ENCODE data around the gene CDC14B.
"Not testable (repeated sequence)": the region's sequence is repeated elsewhere in the genome, so short reads cannot be mapped to it uniquely, and the experiment has no call there.

CDC14B gene

DNA sequence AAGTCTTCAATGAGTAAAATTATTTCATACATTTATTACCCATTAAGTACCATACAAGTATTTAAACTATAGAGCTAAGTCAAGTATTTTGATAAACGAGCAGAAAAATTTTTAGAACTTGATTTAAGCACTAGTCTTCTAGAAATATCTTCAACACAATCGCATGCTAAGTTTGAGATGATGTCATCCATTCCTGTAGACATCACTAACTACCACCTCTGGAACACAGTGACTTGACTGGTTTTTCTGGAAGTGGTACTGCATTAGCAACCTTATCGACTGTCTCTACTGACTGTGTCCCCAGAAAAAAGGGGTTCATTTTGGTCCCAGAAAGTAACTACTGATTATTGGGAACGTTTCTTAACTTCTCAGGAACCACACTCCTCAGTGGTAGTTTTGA, 69.0 kb downstream of the CDC14B start:
- DNase-seq (ENCODE audit: low read depth in 2 of 2) = no peak

DNA sequence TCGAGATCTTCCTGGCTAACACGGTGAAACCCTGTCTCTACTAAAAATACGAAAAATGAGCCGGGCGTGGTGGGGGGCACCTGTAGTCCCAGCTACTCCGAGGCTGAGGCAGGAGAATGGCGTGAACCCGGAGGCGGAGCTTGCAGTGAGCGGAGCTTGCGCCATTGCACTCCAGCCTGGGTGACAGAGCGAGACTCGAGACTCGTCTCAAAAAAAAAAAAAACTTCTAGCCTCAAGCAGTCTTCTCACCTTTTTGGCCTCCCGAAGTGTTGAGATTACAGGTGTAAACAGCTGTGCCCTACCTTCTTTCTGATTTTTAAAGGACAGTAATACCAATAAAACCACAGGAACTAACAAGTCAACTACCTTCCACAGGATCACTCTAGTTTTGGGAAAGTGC, 76.5 kb downstream of the CDC14B start:
- DNase-seq (ENCODE audit: low read depth in 2 of 2) = not testable (repeated sequence)

DNA sequence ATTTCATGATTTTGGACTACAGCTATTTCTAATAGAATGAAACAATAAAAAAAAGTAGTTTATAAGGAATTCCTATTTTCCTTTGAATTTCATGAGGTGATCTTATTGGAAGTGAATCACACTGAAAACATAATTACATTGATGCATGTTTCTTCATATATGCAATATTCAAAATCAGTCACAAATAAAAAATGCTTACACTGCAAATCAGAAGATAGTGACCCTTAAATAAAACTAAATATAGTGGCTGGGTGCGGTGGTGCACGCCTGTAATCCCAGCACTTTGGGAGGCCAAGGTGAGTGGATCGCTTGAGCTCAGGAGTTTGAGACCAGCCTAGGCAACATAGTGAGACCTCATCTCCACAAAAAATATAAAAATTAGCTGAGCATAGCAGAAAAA, 79.5 kb downstream of the CDC14B start:
- no peak for DNase-seq (ENCODE audit: low read depth in 2 of 2)

DNA sequence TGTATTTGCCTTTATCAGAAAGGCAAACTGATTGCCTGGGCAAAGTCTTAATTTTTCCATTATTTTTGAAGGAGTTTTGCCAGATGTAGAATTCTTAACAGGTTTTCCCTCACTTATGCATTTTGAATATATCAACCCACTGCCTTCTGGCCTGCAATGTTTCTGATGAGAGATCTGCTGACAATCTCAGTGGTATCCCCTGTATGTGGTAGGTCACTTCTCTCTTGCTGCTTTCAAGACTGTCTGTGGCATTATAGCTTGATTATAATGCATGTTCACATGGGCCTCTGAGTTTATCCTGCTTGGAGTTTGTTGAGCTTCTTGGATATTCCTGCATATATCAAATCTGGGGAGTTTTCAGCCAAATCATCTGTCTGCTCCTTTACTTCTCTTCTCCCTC, 87.5 kb downstream of the CDC14B start:
- no peak for DNase-seq (ENCODE audit: low read depth in 2 of 2)

DNA sequence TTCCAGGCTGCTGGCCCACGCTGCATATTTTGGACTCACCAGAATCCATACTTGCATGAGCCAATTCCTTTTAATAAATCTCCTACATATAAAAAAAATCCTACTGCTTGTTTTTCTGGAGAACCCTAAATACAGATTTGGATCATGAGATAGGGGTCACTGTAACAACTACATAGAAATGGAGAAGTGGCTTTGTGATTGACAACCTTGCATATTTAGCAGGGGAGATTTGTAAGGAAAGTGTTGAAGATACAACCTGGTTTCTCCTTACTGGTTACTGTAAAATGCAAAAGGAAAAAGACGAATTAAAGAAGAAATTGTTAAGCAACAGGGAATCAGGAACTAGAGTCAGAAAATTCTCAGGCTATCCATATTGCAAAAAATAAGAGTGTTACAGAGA, 94.9 kb downstream of the CDC14B start:
- no peak for DNase-seq (ENCODE audit: low read depth in 2 of 2)

DNA sequence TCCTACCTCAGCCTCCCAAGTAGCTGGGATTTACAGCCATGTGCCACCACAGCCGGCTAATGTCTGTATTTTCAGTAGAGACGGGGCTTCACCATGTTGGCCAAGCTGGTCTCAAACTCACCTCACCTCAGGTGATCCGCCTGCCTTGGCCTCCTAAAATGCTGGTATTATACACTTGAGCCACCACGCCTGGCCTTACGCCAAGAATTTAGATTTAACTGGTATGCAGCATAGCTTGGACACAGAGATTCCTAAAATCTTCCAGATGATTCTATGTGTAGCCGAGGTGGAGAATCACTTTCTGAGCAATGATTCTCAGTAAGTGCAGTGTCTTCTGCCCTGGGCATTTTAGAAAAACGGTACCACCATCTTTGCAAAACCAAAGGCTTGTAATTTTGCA, 95.6 kb downstream of the CDC14B start:
- no peak for DNase-seq (ENCODE audit: low read depth in 2 of 2)

DNA sequence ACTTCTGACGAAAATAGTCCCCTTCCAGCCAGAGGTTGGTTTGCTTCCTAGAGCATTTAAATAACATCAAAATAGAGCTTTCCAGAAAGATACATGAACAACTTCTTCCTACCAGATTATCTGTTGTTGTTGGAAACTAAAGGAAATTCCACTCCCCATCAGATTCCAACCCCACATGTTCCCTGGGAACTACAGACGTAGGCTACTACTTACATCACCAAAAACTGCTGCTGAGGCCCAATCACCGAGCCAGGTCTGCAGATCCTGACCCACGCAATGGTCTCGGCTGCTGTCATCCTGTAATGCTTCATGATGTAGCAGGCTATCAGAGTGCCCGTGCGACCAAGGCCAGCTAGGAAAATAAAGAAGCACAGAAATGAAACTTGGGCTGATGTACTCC, 96.3 kb downstream of the CDC14B start:
- no peak for DNase-seq (ENCODE audit: low read depth in 2 of 2)

DNA sequence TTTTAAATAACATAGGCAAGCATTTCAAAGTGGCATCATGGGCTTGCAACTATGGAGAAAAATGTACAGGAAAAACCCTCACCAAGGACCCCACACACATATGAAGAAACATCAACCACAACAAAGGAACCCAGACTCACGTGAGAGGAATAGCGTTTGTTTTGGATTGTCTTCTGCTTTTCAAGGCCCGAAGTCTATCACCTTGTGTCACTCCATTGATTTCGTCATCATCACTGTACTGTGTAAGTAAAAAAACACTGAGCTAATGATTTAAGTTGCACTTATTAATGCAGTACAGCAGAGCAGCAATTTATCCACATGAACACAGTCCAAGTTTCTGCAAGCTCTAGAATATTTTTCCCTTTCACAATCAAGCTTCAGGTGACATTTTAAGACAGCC, 97.3 kb downstream of the CDC14B start:
- no peak for DNase-seq (ENCODE audit: low read depth in 2 of 2)

DNA sequence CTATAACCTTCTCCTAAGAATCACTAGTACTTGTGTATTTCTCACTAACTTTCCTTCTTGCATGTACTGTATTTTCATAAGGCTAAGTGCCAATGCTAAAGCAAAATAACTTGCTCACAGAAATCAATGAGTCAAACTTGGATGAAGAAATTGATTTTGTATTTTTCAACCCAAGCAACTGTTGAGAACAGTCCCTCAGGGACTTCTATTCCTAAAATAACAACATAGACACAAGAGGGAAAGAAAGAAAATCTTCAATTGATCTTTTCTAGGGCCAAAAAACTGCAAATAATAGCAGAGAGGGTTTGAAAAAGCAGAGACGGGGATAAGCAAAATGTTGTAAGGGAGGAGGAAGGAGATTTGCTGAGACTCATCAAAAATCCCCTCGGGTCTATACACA, 99.9 kb downstream of the CDC14B start:
- DNase-seq (ENCODE audit: low read depth in 2 of 2) = no peak

DNA sequence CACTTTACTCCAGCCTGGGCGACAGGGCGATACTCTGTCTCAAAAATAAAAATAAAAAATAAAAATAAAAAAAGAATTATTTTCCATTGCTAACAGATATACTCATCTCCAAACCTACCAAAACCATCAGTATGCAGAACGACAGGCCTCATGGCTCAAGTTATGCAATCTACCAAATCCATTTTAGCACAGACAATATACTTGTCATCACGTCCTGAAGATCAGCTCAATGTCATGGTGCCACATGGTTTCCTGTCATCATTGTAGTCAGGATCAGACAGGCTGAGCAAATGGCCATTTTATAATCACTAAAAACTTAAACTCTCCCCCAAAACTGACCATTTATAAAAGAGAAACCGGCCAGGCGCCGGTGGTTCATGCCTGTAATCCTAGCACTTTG, 100.5 kb downstream of the CDC14B start:
- no peak for DNase-seq (ENCODE audit: low read depth in 2 of 2)

DNA sequence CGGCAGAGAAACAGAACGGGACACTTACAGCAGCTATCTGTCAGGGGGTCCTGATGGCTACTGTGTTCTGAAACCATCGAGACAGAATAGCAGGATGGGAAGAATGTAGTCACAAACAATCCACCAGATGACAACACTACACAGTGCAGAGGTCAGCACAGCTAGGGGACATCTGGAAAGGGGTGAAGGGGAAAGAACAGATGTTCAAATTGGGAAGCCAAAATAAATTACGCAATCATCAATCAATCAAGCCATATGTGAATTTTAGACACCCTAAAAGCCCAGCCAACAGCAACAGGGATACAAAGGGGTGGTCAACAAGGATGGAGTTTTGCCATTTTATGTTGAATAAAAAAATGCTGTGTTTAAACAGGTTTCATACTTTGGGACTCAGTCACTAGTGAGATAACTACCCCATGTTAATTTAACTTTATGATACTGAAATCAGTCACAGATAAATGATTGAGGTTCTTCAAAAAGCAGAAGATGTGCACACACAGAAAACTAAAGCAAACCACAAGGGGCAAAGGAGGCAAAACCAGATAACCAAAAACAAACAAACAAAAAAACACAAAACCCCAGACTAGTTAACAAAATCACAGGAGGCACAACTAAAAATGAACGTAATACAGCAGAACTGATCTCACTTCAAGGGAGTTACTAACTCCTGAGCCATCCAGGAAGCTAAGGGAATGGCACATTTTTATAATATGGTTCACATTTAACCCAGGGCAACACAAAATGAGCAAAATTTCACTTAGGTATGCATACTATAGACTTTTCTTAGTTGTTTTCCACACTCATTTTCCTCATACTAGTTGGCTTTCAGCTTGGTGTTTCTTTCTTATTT, 103.8 kb downstream of the CDC14B start:
- no peak for DNase-seq (ENCODE audit: low read depth in 2 of 2)

DNA sequence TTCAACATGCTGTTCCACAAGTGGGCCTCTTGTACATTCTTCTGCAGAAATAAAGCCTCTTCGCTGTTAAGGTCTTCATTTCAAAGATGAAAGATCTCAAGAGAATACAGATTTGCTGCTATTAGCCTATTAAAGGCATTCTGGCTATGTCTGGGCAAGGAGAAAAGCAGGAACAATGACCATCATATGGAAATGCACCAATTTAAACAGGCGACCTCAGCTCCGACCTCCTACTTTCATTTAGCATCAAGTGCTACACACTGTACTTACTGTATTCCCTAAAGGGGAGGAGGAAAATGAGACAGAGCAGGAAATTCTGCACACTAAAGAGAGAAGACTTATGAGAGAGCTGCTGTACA, 104.9 kb downstream of the CDC14B start:
- no peak for DNase-seq (ENCODE audit: low read depth in 2 of 2)

DNA sequence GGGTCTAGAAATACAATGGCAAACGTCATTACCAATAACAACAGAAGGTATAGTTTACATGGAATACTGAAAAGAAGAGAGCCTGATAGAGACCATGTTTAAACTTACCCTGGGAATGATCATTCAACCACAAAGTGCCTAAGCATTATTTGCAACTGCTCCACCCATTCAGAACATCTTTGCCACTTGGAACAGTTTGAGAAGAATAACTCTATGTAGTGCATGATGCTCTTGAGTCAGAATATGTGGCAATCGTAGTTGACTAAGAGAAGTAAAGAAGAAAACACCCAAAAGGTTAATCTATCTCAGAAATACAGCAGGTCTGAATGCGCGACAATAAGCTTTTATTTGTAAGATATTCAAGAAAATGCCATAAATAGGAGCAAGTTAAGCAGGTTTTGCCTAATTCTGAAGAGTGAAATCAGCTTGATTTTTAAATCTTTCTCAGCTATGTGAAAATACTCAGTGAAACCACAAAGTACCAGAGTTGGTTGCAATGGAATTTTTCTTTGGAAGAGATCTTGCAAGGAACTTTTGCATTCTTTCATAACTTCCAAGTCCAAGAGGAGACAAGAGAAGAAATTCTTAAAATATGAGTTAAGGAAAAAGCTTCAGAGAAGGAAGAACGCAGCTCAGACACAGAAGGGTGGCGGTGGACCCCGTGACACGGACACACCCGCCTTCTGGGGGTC, 105.4 kb downstream of the CDC14B start:
- DNase-seq (ENCODE audit: low read depth in 2 of 2) = no peak

DNA sequence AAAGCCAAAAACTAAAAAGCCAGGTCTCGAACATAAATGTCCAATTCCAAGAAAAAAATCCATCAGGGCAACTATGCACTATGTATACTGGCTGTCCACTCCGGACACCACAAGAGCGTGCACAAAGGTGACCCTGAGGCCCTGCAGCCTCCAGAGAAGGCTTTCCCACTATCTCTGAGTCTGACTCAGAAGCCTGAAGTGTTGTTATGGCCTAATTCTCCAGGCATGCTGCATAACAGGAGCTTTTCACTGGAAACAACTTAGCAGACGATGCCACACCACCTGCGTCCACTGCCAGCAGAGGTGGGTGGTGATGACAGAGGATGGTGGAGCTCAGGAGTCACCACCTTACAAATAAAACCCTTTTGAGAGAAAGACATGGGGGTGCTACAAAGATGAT, 106.0 kb downstream of the CDC14B start:
- no peak for DNase-seq (ENCODE audit: low read depth in 2 of 2)

DNA sequence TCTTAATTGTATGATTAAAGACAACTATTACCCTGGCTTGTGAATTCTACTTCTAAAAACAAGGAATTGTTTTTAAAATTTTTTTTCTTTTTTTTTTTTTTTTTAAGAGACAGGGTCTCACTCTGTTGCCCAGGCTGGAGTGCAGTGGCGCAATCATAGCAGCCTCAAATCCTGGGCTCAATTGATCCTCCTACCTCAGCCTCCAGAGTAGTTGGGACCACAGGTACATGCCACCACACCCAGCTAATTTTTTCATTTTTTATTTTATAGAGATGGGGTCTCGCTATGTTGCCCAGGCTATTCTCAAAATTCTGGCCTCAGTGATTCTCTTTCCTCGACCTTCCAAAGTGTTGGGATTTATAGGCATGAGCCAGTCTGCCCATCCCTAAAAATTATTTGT, 107.4 kb downstream of the CDC14B start:
- no peak for DNase-seq (ENCODE audit: low read depth in 2 of 2)

DNA sequence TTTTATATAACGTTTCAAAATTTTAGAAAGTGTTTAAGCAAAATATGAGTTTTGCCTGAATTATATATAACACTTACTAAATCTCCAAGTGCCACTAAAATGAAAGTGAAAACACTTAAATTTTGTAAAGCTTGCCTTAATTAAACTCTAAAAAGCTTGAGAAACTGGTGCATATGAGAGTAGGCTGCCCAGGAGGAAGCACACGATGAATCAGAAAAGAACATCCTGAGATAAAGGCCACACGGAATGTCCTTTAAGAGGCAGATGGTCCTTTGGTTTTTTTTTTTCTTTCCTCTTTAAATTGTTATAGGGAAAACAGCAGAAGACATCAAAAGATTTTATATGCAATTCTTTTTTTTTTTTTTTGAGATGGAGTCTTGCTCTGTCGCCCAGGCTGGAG, 109.4 kb downstream of the CDC14B start:
- DNase-seq (ENCODE audit: low read depth in 2 of 2) = no peak

DNA sequence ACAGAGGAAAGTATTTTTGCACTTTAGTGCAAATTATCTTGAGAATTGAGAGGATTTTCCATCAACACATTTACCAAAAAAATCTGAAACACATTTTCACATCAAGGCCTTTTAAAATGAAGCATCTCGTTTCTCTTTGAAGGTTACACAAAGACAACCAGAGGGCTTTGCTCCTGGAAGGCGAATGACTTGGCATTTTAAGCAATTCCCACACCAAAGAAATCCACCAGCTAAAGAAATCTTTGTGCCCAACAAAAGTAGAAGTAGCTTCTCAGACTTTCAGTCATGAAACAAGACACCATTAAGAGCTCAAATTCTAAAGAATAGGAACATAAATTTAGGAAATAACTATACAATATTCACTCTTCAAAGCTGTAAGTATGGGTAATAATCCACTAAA, 109.8 kb downstream of the CDC14B start:
- no peak for DNase-seq (ENCODE audit: low read depth in 2 of 2)

DNA sequence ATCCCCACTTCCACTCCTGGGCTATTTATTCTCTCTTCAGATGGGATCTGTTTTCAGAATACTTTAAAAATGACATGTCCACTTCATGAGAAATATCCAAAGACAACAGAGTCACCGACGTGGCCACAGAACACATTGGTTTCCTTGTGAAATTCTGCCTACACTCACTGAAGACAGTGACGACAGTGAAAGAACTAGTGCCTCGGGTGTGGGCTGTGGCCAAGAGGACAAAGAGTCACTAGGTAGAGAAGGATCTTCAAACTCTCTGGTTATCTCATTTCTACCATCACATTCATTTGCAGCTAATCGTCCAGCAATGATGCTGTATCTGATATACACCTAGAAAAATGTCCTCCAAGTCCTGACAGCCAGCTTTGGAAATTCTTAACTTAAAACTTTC, 110.6 kb downstream of the CDC14B start:
- no peak for DNase-seq (ENCODE audit: low read depth in 2 of 2)

DNA sequence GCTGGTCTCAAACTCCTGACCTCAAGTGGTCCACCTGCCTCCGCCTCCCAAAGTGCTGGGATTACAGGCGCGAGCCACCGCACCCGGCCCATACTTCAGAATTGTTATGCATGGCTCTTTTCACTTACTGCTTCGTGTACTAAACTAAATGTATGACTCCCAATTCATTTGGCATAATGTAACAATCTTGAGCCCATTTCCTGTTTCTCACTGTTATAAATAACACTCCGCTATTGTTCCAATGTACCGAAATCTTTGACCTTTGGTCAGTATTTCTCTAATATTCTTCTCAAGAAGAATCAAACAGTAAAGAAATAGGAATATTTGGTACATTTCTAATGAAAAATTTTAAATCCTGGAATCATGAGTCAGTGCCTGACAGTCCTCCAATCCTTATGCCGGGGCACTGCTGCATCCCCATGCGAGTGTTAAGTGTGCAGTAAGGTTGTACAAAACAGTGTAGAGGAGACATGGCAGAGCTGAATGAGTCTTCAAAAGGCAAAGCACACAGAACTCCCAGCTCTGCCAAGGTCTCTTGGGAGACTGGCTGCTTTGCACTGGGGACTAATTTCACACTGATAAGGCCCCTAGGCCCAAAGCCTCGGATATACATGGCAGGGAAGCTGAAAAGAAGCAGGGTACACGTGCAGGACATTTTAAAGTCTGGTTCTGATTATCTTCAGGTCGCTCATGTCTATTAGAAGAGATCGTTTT, 111.3 kb downstream of the CDC14B start:
- no peak for DNase-seq (ENCODE audit: low read depth in 2 of 2)

DNA sequence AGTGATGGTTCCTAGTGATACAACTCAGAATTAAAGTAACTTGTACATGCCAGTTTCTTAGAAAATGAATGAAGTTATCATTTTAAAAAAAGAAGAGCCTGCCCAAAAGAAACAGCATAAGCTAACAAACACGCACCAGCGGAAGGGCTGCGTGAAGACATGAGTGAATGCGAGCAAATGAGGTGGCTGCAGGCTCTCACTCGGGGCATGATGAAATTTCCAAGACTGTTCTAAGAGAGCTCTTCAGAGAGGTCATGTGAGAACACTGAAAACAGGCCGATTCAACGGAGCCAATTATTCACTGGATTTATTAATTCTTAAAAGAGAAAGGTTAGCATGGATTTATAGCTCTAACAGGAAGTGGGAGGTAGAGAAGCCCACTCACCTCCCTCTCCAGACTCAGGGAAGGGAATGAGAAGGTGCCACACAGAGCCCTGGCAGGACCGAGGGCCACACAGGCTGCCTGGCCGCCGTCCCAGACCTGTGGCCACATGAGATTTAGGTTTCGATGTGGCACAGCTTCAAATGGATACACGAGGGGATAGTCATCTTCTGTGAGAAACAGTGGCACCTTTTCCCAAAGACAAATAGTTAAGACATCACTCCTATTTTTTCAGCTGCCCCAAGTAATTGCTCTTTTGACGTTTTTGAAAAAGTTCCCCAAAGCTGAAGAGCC, 114.2 kb downstream of the CDC14B start:
- DNase-seq (ENCODE audit: low read depth in 2 of 2) = no peak

DNA sequence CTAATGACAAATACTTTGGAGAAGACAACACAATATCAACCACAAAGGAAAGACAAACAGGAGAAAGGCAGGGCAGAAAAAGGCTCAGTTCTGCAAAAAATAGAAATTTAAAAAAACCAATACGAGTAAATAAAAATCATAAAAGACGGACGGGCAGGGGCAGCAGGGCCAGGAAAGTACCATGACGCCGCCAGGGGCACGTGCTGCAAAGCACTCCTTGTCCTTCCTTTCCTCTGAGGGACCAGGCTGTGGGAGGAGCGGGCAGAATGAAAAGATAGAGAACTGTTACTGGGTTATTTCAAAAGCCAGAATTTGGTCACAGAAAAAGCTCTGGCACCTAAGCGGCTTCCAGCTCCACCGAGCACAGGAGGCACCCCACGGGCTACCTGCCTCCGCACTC, 115.7 kb downstream of the CDC14B start:
- DNase-seq (ENCODE audit: low read depth in 2 of 2) = no peak

DNA sequence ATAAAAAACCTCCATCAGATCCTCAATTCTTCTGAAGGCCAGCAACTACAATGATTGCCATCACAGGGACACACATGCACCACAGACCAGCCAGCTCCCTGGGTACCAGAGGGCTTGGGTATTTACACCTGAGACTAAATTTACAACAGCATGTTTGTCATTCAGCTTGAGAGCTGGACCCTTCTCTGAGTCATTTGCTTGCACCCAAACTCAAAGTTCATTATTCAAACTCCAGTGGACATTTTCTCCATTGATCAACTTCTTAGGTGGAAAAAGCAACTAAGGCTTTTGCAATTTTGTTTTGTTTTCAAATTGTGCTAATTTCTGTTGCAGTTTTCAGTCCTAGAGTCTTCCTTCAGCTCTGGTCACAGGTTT, 116.3 kb downstream of the CDC14B start:
- not testable (repeated sequence) for DNase-seq (ENCODE audit: low read depth in 2 of 2)

All from stimulated activated CD8-positive, alpha-beta memory T cell treated with anti-CD3 and anti-CD28 coated beads, Interleukin-2, amount 100 ng/mL, for 1 hour (primary cell).